ENCODE measurements around the gene PDE3B.

DNA sequence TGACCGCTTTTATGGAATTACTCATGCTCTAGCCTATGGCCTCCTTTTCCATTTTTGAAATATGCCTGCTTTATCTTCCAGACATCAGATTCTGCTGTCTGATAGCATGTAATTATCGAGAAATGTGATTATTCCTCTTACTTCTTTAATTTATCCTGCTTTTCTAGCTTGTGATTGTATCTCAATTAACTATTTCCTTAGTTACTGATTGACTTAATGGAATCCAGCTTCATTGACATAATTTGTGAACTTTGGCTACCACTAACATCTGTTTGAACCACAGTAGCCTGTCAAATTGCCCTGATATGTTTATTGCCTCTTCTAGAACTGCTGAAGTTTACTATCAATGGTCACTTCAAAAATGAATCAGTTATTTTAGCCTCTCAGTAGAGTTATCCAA lies 25.5 kb upstream of the PDE3B start:
- TF ChIP-seq CTCF (IDR thresholded peaks at IDR 0.05 in 8 of 11, conservative IDR thresholded peaks at IDR 0.05 in 3 of 11) (no peak), POLR2A (IDR thresholded peaks at IDR 0.05) (no peak), POLR2AphosphoS5 (IDR thresholded peaks at IDR 0.05) (no peak)
